Activated T-cell treated with anti-CD3 and anti-CD28 coated beads, Interleukin-2, amount 50 U/mL, for 72 hours (primary cell): ENCODE results near the gene RAB36. TPM values are rescaled to one million over a fixed set of nuclear protein-coding genes. Genes with fewer than 3 reads are reported as not detected.
A peak's percentile ranks its signal among the peaks of the same experiment; 100 is the strongest.

Source experiments
- ATAC-seq, 2 donors: fragments of 150-1000 bp; cut with Tn5 transposase; replicated peaks in 1 of 2; 2 replicates each; pipeline ENCODE4 v1.10.0; 2021; ENCODE audit warnings: moderate library complexity in 2 of 2, mild to moderate bottlenecking in 1 of 2
- DNase-seq, 2 donors: peaks; one replicate each; pipeline ENCODE4 v3.0.0; 2021 to 2022; ENCODE audit warnings: mixed read lengths in 1 of 2
- H3K27ac Mint-ChIP-seq: one replicate; pipeline ENCODE4 v1.8.0; 2022; ENCODE audit warnings: mild to moderate bottlenecking, moderate library complexity, mixed read lengths
- H3K27me3 Mint-ChIP-seq: one replicate; pipeline ENCODE4 v1.8.0; 2022; ENCODE audit warnings: low read depth, mixed read lengths
- H3K36me3 Mint-ChIP-seq, 2 donors: one replicate each; pipeline ENCODE4 v1.8.0; 2022; ENCODE audit warnings: mixed read lengths in 2 of 2, mild to moderate bottlenecking in 1 of 2; ENCODE audit not compliant: insufficient read depth in 2 of 2
- H3K4me1 Mint-ChIP-seq: one replicate; pipeline ENCODE4 v1.8.0; 2022; ENCODE audit warnings: low read depth, mixed read lengths
- H3K4me3 Mint-ChIP-seq, 2 donors: one replicate each; pipeline ENCODE4 v1.8.0; 2022; ENCODE audit warnings: mild to moderate bottlenecking in 2 of 2, mixed read lengths in 2 of 2, moderate library complexity in 2 of 2
- H3K9me3 Mint-ChIP-seq, 2 donors: one replicate each; pipeline ENCODE4 v1.8.0; 2022; ENCODE audit warnings: mixed read lengths in 2 of 2
- total RNA-seq, 2 donors: library from RNA; stranded (reverse); gene quantifications; one replicate each; pipeline ENCODE4 v1.2.3, GENCODE V29; 2022

Gene RAB36
- total RNA-seq, 2 donors from 2014 or later: 0.14 to 0.19 TPM

DNA sequence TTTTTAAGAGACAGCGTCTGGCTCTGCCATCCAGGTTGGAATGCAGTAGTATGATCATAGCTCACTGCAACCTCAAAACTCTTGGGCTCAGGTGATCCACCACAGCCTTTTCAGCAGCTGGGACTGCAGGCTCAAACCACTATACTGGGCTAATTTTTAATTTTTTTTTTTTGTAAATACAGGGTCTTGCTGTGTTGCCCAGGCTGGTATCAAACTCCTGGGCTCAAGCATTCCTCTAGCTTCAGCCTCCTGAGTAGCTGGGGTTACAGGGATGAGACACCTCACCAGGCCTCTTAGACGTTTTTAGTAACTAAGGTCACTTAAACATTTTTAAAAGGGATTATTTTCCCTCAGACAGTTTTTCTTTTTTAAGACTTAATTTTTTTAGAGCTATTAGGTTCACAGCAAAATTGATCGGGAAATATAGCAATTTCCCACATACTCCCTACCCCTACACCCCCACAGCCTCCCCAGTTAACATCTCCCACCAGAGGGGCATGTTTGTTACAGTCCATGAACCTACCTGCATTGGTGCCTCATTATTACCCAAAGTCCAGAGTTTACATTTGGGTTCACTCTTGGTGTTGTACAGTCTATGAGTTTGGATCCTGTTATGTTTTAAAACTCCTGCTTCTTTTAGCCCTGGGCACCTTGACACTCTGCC, 39.0 kb downstream of the RAB36 start:
- ATAC-seq (no peak), DNase-seq (no peak)
- Mint-ChIP-seq H3K9me3 (peaks cover 0 to 2% of the 10 kb centered on the region in 2 donors), H3K4me3 (peak overlapping the region; percentile 92), H3K27ac (peak overlapping the region; percentile 64), H3K27me3 (no peaks in the 10 kb centered on the region), H3K4me1 (peaks cover 79% of the 10 kb centered on the region), H3K36me3 (peaks cover 4 to 9% of the 10 kb centered on the region in 2 donors)

DNA sequence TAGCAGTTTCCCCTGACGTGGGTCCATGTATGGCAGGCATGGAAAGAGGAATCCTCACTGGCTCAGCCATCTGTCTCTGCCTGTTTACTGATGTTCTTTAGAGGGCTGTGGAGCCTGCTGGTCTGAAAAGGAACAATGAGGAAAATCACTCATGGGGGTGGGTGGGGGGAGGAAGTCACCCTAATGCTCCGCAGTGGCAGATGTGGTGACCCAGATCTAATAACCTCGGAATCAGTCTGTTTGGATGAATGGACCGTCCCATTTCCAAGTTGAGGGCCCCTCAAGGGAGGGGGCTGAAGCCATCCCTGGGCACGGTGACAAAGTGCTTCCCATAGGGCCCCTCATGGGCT, 39.5 kb downstream of the RAB36 start:
- Mint-ChIP-seq H3K4me3 (peak overlapping the region; percentile 62 to 92), H3K27me3 (no peaks in the 10 kb centered on the region), H3K27ac (peak overlapping the region; percentile 11), H3K4me1 (peaks cover 78% of the 10 kb centered on the region), H3K36me3 (peaks cover 4 to 9% of the 10 kb centered on the region in 2 donors), H3K9me3 (peaks cover 0 to 2% of the 10 kb centered on the region in 2 donors)
- ATAC-seq (no peak), DNase-seq (no peak)

DNA sequence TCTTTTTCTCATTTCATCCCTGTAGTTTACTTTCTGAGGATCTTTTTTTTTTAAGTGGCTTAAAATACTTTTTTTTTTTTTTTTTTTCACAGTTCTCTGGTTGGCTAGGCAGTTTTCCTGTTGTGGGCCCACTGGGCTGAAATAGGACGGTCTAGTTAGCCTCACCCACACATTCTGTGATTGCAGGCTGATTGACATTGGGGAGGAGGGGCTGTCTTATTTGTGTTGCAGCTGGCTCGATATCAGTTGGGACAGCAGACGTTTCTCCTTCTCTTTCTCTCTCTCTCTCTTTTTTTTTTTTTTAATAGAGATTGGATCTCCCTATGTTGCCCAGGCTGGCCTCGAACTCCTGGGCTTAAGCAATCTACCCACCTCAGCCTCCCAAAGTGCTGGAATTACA, 41.9 kb downstream of the RAB36 start:
- Mint-ChIP-seq H3K4me3 (no peak overlapping the region), H3K27ac (no peak overlapping the region)

DNA sequence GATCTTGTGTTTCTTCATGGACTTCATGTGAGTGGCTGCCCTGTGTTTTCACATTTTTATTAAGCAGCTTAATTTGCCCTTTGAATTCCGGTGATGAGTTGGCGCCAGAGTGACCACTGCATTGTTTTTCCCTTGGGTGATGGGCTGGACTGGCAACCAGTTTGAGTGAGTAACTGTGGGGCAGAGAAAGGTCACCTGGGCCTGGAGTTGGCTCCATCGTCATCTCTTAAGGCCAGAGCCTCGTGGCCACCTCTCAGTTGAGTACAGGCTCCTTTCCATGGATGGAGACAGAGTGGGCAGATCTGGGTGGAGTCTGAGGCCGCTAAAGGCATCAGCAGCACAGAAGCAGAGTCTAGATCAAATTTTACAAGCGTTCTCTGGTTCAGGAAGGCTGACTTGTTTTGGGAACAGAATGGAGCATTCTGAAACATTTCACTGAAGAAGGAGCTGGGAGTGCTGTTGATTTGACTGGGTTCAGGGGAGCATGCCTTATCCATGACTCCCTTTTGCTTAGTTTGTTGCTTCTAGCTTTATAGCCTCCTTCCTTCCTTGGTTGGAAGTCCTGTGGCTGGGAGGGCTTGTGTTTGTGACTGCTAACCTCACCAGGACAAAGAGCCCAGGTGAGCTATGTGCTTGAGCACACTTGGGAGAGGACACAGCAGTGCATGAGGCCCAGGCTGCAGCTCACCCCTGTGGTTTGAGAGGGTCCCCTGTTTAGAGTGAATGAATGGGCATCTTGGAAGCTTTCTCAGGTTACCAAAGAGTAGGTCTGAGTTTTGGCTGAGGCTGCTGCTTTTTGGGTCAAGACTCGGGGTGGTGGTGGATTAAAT, 42.8 kb downstream of the RAB36 start:
- no peak overlapping the region for H3K27ac Mint-ChIP-seq
- no peak overlapping the region for H3K4me3 Mint-ChIP-seq
- H3K36me3 Mint-ChIP-seq: peaks cover 2 to 9% of the 10 kb centered on the region in 2 donors
- ATAC-seq (no peak), DNase-seq (no peak)
- no peaks in the 10 kb centered on the region for H3K27me3 Mint-ChIP-seq
- H3K4me1 Mint-ChIP-seq: peaks cover 64% of the 10 kb centered on the region
- H3K9me3 Mint-ChIP-seq: peaks cover 0 to 2% of the 10 kb centered on the region in 2 donors

More for the DNA sequence above, 41.9 kb downstream of the RAB36 start:
- peaks cover 0 to 2% of the 10 kb centered on the region in 2 donors for H3K9me3 Mint-ChIP-seq
- no peak for ATAC-seq
- H3K4me1 Mint-ChIP-seq: peaks cover 68% of the 10 kb centered on the region
- peaks cover 4 to 9% of the 10 kb centered on the region in 2 donors for H3K36me3 Mint-ChIP-seq
- no peak for DNase-seq
- H3K27me3 Mint-ChIP-seq: no peaks in the 10 kb centered on the region

DNA sequence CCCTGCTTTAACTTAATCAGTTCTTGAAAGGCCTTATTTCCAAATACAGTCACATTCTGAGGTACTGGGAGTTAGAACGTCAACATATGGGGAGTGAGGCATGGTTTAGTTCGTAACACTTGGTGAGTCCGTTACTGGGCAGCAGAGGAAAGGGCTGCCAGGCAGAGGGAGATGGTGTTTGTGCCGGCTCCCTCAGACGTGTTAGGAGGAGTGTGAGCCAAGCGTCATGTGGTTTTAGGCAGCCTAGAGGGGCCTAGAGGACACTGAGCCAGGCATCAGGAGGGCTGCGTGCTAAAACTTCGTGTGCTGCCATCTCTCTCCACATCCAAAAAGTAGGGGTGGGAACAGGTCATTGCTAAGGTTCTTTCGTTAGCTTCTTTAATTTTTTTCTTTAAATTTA, 45.2 kb downstream of the RAB36 start:
- Mint-ChIP-seq H3K27me3 (no peaks in the 10 kb centered on the region), H3K4me1 (peaks cover 46% of the 10 kb centered on the region), H3K4me3 (no peak overlapping the region), H3K9me3 (peaks cover 0 to 2% of the 10 kb centered on the region in 2 donors), H3K36me3 (peaks cover 2 to 9% of the 10 kb centered on the region in 2 donors), H3K27ac (peak overlapping the region; percentile 68)
- ATAC-seq: no peak
- DNase-seq: no peak

DNA sequence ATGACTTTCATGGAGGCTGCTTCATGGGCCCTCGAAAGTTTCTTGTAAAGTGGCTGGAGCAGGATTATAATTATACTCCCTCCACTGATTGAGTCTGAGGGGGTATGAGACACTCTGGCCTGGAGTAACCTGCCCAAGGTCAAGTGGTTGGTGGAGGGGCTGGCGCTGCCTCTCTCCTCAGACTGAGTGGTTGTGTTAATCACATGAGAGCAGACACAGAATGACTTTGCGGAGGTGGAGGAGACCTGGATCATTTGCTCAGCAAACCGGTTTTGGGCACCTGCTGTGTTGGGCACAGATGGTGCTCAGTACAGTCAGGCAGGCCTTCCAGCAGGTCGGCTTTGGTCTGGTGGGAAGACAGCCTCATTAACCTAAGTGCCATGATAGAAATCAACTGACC, 46.9 kb downstream of the RAB36 start:
- peaks cover 30% of the 10 kb centered on the region for H3K4me1 Mint-ChIP-seq
- peaks cover 0 to 1% of the 10 kb centered on the region in 2 donors for H3K36me3 Mint-ChIP-seq
- no peak for DNase-seq
- ATAC-seq: no peak
- H3K9me3 Mint-ChIP-seq: no peaks in the 10 kb centered on the region
- no peak overlapping the region for H3K27ac Mint-ChIP-seq
- H3K27me3 Mint-ChIP-seq: no peaks in the 10 kb centered on the region
- no peak overlapping the region for H3K4me3 Mint-ChIP-seq

DNA sequence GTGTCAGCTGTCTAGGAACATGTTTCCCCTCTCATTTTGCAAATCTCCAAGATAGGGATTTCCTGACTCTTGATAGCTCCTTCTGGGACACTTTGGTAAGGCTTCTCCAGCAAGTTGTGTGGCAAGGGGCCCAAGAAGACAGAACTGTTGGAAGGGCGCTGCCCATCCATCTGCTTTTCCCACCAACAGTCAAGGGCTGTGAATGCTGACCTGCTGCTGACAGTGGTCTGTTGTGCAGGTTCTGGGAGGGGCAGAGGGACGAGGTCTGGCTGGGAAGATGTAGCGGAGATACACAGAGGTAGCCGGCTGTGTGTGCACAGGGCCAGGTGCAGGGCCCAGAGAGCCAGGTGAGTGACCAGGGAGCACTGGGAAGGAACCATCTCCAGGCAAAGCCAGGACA, 47.3 kb downstream of the RAB36 start:
- Mint-ChIP-seq H3K36me3 (peaks cover 0 to 1% of the 10 kb centered on the region in 2 donors), H3K27ac (no peak overlapping the region), H3K4me1 (peaks cover 30% of the 10 kb centered on the region), H3K27me3 (no peaks in the 10 kb centered on the region), H3K9me3 (no peaks in the 10 kb centered on the region), H3K4me3 (no peak overlapping the region)
- DNase-seq (no peak), ATAC-seq (no peak)

DNA sequence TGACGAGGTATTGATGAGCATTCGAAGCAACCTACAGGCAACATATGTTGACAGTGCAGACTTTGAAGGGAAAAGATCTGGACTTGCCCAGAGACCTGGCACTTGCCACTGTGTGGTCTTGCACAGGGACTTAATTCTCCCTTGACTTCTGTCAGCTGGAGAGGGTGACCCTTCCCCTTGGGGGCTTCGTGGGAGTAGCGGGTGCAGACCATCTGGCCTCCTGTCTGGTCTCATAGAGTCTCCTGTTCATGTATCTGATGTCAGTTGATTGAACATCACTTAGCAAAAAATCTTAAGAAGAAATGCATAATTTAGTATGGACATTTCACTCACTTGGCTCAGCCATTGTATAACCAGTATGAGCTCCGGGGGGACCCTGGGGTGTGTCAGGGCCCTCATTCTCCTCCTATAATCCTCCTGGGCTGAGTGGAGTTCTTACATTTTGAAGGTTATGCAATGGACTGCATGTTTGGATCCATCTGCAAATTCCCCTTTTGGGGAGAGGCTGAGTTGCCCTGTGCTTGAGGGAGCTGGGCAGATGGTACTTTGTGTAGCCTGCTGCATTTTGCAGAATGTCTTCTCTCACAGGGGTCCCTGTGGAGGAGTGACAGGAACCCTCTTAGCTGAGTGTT, 48.0 kb downstream of the RAB36 start:
- Mint-ChIP-seq H3K4me1 (peaks cover 26% of the 10 kb centered on the region), H3K9me3 (no peaks in the 10 kb centered on the region), H3K36me3 (peaks cover 0 to 1% of the 10 kb centered on the region in 2 donors), H3K27me3 (no peaks in the 10 kb centered on the region), H3K27ac (no peak overlapping the region), H3K4me3 (no peak overlapping the region)
- DNase-seq (no peak), ATAC-seq (no peak)

DNA sequence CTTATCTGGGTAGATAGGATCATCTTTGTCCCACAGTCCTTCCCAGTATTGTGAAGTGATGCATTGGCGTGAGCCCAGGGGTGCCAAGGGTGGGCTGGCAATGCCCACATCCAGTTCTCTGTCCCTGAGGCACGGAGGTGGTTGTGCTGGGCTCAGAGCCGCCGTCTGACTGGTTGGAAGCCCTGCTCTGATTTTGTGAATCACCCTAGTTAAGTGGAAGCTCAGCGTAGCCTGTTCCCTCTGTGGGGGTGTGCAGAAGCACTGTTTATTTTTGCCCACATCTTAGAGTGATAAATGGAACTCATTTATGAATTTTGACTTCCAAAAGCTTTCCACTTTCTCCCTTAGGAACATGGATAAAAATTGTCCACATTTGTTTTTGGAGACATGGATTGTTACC, 48.6 kb downstream of the RAB36 start:
- Mint-ChIP-seq H3K4me3 (no peak overlapping the region), H3K36me3 (peaks cover 0 to 1% of the 10 kb centered on the region in 2 donors), H3K9me3 (no peaks in the 10 kb centered on the region), H3K4me1 (peaks cover 28% of the 10 kb centered on the region), H3K27me3 (no peaks in the 10 kb centered on the region), H3K27ac (no peak overlapping the region)
- ATAC-seq (no peak), DNase-seq (no peak)

DNA sequence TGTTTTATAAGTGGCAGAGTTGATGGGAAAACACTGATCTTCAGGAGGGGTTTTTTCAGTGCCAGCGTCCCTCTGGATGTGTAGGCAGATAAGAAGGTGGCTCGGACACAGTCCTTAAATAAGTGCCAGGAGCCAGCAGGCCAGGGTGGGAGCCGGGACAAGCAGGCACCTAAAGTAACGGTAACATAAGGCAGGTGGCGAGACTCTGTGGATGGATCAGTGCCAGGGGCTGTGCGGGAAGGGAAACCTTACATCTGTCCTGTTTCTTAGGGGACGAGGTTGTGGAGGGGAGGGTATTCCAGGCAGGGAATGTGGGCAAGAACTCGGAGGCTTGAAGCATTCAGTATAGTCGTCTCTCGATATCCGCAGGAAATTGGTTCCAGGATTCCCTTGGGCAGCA, 50.9 kb downstream of the RAB36 start:
- H3K27me3 Mint-ChIP-seq: no peaks in the 10 kb centered on the region
- H3K27ac Mint-ChIP-seq: no peak overlapping the region
- DNase-seq (no peak), ATAC-seq (no peak)
- no peaks in the 10 kb centered on the region for H3K36me3 Mint-ChIP-seq
- H3K4me1 Mint-ChIP-seq: peaks cover 29% of the 10 kb centered on the region
- H3K9me3 Mint-ChIP-seq: no peaks in the 10 kb centered on the region
- H3K4me3 Mint-ChIP-seq: no peak overlapping the region

DNA sequence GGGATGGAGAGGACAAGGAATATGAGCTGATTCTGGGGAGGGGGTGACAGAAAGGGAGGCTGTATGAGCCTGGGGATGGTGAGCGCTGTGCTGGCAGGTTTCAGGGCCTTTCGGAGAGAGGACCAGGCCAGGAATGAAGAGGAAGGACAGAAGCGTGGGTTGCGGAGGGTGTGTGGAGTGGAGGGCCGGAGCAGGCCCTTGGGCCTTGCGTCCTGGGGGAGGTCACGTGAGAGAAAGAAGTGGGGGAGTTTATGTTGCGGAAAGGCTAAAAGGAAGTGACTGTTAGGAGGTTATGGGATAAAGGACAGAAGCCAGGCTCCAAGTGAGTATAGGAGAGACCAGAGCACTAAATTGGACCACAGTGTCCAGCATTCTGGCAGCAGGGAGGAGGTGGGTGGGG, 52.6 kb downstream of the RAB36 start:
- Mint-ChIP-seq H3K27me3 (no peaks in the 10 kb centered on the region), H3K9me3 (no peaks in the 10 kb centered on the region), H3K4me3 (no peak overlapping the region), H3K27ac (no peak overlapping the region), H3K36me3 (no peaks in the 10 kb centered on the region), H3K4me1 (peaks cover 37% of the 10 kb centered on the region)
- DNase-seq: no peak
- ATAC-seq: no peak

DNA sequence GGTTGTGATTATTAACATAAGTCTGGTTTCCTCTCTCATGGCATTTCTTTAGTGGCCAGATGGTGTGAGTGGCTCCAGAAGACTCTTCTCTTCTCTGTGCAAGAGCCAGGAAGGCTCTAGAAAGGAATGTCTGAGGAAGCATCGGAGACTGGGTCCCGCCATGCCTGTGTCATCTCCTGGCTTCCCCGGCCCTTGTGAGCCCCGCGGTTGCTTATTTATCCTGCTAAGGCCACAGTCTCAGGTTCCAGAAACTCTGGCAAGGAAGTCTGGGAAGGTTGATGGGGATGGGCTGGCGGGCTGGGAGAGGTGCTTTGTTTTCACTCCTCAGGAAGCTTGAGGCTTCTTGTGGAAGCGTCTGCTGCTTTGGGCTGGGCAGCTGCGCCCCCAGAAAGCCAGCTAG, 53.9 kb downstream of the RAB36 start:
- no peak overlapping the region for H3K27ac Mint-ChIP-seq
- DNase-seq (no peak), ATAC-seq (no peak)
- H3K36me3 Mint-ChIP-seq: no peaks in the 10 kb centered on the region
- H3K9me3 Mint-ChIP-seq: no peaks in the 10 kb centered on the region
- peaks cover 31% of the 10 kb centered on the region for H3K4me1 Mint-ChIP-seq
- no peaks in the 10 kb centered on the region for H3K27me3 Mint-ChIP-seq
- H3K4me3 Mint-ChIP-seq: no peak overlapping the region

DNA sequence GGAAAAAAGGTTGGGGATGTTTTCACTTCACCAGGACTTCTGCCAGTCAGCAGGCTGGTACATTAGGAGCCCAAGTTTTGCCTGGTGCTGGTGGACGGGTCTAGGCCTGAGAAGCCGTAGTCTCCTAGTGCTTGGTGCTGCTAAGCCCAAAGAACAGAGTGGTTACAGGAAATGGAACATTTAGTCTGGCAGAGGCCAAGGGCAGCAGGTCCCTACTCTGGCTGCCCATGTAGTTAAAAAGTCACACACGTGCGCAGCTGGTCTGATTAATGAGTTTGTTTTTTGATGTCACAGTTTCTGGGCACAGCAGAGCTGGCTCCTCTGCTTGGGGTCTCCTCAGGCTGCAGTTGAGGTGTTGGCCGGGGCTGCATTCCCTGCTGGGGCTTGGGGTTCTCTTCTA, 55.6 kb downstream of the RAB36 start:
- H3K4me3 Mint-ChIP-seq: no peak overlapping the region
- DNase-seq (no peak), ATAC-seq (no peak)
- H3K27ac Mint-ChIP-seq: no peak overlapping the region
- peaks cover 31% of the 10 kb centered on the region for H3K4me1 Mint-ChIP-seq
- H3K9me3 Mint-ChIP-seq: no peaks in the 10 kb centered on the region
- H3K27me3 Mint-ChIP-seq: no peaks in the 10 kb centered on the region
- H3K36me3 Mint-ChIP-seq: no peaks in the 10 kb centered on the region
